GM19372 (cell line): ENCODE measurements around the gene RFX1.
"Not testable (repeated sequence)": the region's sequence is repeated elsewhere in the genome, so short reads cannot be mapped to it uniquely, and the experiment has no call there.

Experiments
- ATAC-seq: cut with Tn5 transposase; IDR thresholded peaks from one replicate; pipeline ENCODE4 v1.9.1; 2021; ENCODE audit warnings: mild to moderate bottlenecking, low read depth, moderate library complexity; ENCODE audit not compliant: unreplicated experiment

RFX1 gene

DNA sequence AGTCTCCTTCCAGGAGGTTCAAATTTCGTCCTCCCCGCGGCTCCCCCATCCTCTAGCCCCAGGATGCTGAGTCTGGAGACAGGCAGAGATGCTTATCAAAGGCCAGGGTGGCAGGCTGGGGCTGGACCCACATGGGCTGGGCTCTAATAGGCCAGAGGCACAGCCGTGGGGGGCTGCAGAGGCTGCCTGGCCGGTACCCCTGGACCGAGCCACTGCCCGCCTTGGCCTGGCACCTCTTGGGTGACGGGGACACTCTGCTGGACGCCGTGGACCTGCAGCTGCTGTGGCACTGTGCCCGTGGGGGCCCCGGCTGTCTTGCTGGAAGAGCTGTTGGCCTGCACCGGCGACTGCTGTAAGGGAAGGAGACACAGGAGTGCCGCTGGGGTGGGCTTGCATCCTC lies 25.8 kb downstream of the RFX1 start:
- no peak for ATAC-seq

DNA sequence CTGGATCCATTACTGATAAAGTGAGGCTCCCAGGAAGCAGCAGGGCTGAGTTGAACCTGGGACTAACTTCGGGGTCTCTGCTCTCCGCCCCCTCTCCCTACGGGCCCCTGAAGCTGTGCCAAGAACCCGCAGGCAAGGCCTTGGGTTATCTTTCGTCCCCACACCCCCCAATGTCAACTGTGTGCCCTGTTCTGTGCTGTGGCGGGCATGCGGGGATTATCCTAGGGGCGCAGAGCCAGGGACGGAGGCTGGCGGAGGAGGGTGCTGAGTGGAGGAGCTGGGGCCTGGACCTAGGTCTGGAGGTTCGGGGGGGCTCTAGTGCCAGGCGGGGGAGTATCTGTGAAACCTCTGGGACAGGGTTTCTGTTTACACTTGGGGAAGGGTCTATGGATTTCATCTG lies 26.4 kb downstream of the RFX1 start:
- ATAC-seq = no peak

DNA sequence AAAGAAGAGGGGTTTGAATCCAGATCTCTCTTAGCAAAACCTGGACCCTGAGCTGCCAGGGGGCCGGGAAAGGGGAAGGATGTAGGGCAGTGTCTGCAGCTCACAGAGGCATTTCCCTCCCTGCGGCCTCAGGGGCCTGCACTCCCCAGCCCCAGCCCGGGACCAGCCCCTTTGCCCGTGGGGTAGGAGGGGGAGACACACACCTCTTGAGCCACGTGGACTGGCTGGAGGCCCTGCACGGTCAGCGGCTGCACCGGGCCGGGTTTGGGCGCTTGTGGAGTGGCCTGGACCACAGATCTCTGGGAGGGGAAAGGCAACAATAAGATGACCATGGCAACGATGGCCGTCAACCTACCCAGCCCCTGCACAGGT lies 26.9 kb downstream of the RFX1 start:
- ATAC-seq = no peak

DNA sequence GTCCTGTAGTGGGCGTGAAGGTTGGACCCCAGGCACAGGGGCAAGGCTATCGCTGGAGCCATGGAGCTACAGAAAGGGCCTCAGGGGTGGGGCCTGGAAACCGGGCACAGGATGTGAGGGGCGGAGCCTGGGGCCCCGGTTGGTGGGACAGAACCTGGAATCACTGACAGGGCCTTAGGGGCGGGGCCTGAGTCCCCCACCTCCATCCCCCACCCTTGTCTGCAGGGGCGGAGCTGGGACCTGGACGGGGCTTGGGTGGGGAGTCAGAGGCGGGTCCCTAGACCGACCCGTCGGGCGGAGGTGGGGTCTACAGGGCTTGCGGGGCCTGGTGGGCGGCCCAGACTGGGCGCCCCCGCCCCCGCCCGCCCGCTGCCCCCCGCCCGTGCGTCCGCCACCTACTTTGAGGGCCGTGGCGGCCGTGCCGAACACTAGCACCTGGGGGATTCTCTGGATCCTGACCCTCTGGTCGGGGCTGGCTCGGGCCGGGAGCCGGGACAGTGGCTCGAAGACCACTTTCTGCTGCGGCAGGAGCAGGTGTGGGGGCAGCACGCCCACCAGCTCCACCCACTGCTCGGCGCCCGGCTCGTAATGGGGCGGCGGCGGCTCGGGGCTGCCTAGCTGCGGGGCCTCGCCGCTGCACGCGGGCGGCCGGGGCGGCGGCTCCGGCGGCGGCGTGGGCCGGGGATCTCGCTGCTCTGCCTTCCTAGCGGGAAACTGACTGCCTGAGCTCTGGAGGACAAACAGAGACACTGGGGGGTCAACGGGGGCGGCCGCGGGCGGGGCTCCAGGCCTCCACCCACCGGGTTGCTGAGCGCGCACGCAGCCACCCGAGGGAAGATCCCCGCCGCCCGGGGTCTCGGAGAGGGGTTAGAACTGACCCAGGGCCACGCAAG lies 27.5 kb downstream of the RFX1 start:
- no peak for ATAC-seq

DNA sequence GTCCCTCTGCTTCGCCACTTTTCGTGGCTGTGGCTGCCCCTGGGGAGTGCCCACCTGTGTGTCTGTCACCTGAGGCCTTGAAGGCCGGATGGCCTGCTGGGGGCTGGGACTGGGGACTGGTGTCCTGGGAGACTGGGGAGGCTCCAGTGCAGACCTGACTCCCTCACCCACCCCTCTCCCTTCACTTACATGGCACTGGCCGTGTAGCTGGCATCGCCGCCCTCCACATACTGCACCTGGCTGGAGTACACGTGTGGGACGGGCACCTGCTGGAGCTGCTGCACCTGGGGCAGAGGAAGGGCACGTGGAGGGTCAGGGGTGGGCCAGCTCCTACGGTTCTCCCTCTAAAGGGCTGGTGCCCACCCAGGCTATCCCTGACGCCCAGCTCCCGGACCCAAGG lies 28.3 kb downstream of the RFX1 start:
- ATAC-seq = no peak

DNA sequence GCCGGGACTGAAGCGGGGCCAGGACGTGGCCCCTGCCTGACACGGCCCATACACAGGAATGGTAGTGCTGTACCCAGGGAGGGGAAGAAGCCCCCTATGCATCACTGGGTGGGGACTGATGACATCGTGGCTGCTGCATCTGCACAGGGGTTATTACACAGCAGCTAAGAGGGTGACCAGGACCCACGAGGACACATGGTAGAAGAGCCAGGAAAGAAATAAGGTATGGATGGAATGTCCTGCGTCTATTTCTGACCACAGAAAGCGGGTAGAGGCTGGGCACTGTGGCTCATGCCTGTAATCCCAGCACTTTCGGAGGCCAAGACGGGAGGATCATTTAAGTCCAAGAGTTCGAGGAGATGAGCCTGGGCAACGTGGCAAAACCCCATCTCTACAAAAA lies 29.7 kb downstream of the RFX1 start:
- ATAC-seq = no peak

DNA sequence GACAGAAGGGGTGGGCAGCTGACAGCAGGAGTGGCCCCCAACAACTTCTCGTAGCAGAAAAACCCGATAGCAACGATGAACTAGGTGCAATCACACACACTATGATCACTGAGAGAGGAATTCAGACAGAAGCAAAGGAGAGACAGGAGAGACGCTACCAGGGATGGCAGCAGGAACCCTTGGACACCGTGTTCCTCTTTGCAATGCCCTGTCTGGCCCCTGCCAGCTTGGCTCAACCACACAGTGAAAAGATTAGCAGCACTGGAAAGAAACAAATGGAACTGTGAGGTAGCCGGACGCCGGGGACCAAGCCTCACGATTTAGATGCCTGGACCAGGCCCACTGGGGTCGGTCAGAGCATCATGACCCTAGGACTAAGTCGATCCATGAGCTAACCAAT lies 30.2 kb downstream of the RFX1 start:
- ATAC-seq = no peak

DNA sequence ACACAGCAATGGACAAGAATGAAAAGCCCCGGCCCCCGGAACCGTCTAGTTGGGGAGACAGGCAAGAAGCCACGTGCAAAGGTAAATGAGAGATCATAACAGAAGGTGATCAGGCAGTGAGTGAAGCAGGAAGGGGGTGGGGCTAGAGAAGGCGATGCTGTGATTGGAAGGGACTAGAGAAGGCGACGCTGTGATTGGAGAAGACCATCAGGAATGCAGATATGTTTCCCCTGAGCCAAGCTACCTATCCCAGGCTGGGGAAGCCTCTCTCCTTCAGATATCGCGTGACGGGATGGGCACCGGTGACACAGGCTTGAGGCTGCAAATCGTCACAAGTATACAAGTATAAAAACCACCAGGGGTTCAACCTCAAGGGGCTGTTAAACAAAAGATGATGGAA lies 32.0 kb downstream of the RFX1 start:
- ATAC-seq = no peak

DNA sequence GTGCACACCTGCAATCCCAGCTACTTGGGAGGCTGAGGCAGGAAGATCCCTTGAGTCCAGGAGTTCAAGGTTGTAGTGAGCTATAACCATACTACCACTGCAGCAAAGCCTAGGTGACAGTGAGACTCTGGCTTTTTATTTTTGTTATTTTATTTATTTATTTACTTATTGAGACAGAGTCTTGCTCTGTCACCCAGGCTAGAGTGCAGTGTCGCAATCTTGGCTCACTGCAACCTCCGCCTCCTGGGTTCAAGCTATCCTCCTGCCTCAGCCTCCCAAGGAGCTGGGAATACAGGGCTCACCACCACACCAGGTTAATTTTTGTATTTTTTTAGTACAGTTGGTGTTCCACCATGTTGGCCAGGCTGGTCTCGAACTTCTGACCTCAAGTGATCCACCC lies 32.6 kb downstream of the RFX1 start:
- ATAC-seq = not testable (repeated sequence)

DNA sequence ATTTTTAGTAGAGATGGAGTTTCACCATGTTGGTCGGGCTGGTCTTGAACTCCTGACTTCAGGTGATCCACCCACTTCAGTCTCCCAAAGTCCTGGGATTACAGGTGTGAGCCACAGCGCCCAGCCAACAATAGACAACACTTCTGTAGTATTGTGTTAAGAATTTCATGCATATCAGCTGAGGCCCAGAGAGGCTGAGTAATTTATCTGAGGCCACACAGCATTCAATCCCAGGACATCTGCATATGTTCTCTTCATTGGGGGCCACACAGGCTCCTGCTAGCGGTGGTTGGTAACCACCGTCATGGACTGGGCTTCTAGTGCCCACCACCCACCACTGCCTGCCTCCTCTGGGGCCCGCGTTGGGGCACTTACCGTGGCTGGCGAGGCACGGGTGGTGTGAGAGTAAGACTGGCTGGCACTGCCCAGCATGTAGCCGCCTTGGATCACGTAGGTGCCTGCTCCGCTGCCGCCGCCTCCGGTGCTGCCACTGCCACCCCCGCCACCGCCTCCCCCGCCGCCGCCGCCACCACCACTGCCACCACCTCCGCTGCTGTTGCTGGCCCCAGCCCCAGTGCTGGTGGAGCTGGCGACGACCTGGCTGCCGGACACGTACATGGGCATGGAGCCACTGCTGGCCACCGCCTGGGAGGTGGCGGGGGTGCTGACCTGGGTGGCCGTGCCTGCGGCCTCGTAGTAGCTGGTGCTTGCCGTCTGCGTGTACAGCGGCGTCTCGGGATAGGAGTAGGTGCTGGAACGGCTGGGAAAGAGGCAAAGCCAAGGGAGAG lies 33.6 kb downstream of the RFX1 start:
- no peak for ATAC-seq

DNA sequence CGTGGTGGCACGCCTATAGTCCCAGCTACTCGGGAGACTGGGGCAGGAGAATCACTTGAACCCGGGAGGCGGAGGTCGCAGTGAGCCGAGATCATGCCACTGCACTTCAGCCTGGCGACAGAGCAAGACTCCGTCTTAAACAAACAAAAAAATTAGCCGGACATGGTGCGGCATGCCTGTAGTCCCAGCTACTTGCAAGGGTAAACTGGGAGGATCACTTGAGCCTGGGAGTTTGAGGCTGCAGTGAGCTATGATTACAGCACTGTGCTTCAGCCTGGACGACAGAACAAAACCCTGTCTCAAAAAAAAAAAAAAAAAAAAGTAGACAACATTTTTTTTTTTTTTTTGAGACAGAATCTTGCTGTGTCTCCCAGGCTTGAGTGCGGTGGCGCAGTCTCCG lies 34.3 kb downstream of the RFX1 start:
- ATAC-seq = not testable (repeated sequence)

DNA sequence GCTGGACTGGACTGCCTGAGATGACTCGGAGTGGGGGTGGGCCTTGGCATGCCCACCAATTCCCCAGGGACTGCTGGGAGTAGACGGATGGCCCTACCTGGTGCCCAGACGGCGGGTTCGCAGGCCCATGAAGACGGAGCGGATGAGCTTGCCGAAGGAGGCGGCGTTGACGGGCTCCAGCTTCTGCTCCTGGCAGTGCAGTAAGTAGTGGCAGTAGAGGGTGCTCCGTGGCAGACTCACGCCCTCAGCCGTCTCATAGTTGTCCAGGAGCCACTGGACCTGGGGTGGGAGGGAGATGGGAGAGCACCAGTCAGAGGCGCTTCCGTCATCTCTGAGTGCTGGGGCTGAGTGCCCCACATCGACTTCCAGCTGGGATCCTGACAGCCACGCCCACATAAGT lies 36.2 kb downstream of the RFX1 start:
- no peak for ATAC-seq

DNA sequence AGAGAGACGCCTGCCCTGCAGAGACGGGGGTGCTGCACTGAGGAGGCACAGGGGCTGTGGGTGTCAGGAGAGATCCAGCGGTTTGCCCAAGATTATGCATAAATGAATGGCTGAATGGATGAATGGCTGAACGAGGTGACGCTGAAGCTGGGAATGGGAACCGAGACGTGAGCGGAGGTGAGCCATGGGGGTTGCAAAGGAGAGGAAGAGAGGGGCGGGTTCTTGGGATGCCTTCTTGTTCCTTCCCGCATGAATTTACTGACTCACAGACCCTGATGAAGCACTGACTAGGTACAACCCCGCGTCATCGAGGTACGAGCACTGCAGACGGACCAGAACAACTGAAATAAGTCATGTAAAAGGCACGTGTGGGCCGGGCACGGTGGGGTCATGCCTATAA lies 37.1 kb downstream of the RFX1 start:
- no peak for ATAC-seq

DNA sequence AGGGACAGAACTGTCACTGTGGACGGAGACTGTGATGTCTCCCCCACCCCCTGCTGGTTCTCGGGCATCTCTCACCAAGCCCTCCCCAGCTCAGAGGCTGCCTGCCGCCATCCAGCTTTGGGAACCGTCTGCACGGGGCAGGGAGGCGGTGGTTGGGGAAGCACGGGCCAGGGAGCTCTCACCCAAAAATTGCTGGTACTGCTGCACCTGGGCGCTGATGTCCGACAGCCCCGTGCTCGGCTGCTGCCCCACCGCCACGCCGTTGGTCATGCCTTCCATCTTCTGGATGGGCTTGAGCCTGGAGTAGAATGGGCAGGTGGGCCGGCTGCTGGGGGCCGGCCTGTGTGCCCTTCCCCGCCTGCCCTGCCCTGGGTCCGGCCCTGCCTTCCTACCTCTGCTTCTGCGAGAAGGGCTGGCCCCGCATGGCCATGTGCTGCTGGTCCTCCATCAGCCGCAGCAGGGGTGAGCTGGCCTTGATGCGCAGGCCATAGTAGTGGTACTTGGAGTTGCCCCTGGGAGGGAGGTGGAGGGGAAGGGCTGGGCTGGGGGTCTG lies 37.7 kb downstream of the RFX1 start:
- ATAC-seq = no peak

DNA sequence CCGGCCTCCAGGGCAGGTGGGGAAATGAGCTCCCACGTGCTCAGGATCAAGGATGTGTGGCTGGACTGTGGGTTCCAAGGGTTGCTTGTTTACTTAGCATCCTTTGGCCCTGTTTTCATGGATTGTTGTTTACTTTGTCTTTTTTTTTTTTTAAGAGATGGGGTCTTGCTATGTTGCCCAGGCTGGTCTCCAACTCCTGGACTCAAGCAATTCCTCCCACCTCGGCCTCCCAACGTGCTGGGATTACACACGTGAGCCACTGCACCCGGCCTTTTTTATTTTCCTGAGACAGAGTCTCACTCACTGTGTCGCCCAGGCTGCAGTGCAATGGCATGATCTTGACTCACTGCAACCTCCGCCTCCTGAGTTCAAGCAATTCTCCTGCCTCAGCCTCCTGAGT lies 38.9 kb downstream of the RFX1 start:
- not testable (repeated sequence) for ATAC-seq

DNA sequence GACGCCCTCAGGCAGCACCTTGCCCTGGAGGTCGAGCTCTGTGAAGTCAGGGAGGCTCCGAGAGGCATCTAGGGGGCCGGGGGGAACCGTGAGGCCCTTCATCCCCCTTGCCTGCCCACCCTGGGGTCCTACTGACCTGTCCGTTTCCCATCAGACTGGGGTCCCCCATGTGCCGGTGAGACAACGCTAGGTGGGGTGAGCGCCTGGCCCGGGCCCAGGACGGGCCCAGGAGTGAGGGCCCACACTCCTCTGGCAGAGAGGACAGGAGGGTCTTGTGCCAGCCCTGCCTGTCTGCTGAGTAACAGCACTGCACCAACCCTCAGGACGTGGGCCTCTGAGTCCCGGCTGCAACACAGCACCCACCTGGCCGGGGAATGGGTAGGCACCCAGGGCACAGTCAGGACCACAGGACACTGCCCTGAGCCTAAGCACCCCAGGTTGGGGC lies 39.4 kb downstream of the RFX1 start:
- ATAC-seq = no peak

DNA sequence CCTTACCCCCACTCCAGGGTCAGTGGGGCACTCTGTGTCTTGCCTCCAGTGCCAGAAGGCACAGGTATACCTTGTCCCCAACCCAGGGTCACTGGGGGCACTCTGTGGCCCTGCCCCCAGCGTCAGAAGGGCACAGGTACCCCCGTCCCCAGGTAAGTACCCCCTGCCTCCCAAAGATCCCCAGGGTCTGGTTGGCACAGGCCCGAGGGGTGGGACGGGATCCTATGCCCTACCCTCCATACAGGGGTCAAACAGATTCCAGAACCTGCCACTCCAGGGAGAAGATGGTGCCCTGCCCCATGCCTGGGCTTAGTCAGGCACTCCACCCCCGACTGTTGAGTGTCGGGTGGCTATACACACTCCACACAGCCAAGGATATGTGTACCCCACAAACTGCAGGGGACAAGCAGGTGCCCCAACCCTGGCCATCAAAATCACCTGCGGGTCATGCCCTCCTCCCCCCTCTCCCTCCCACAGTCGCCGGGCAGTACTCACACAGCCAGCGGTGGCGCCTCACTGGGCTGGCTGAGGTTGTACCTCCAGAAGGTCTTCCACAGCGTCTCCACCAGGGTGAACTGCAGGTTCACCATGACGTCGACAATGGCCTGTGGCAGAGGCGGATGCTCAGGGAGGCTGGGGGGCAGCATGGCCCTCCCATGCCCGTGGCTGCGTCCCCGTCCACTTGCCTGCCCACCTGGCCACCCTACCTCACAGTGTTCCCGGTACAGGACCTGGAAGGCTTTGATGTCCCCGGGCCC lies 40.0 kb downstream of the RFX1 start:
- ATAC-seq = no peak

DNA sequence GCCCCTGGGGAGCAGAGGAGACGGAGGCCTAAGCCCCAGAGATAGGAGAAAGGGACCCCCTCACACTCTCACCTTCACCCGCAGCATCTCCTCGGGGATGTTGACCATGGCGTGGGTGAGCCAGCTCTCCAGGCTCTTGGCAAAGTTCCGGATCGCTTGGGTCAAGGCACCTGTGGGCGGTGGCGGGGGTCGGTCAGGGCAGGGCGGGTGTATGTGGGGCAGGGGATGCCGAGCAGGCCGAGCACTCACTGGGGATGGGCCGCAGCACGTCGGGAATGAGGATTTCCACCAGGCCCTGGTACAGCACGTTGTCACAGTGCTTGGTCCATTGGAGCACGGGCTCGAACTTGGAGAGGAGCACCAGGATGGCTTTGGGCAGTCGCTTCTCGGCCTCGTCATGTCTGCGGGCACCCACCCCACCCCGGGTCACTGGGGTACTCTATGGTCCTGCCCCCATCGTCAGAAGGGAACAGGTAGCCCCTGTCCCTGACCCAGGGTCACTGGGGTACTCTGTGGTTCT lies 40.7 kb downstream of the RFX1 start:
- no peak for ATAC-seq

DNA sequence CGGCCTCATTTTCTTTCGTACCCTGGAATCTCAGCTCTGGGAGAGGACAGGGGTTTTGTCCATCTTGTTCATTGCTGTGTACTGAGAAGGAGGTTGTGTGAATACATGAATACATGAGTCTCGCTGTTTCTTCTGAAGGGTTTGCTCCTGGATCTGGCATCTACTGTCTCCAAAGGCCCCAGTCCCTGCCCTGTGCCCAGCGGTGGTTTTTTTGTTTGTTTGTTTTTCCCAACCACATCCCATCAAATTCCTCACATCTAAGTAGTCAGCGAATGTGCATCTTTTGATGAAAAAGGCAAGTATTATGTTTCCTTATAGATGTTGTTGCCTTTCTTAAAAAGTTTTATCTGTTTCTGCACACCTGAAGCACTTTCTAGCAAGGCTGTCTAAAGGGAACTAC lies 41.3 kb downstream of the RFX1 start:
- ATAC-seq = no peak

DNA sequence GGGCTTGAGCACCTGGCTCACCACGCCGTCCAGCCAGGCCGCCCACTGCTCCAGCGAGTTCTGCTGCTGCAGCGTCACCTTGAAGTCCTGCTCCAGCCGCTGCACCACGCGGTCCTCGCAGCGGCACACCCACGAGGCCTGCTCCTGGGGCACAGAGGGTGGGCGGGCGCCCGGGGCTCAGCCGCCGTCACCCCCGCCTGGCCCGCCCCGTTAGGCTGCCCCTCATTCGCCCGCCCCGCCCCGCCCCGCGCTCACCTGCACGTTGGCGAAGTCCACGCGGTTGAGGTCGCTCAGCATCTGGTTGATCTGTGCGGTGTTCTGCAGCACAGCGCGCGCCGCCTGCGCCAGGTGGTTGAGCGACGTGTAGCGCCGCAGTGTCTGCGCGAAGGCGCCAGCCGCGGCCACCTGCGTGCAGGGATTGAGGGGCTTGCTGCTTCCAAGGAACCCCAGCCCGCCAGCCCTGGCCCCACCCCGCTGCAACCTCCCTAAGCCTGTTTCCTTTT lies 42.5 kb downstream of the RFX1 start:
- ATAC-seq = no peak
